Umbilical cord (tissue), 2 donors: ENCODE measurements around the gene TBC1D12. TPM values are rescaled to one million over a fixed set of nuclear protein-coding genes. Genes with fewer than 3 reads are reported as not detected.
"Not testable (repeated sequence)": the region's sequence is repeated elsewhere in the genome, so short reads cannot be mapped to it uniquely, and the experiment has no call there.

Source experiments
- DNase-seq: peaks from one replicate; pipeline ENCODE4 v3.0.0-alpha.2; 2015; ENCODE audit warnings: low spot score
- total RNA-seq: library from RNA; depleted of rRNA; stranded (reverse); fragments of >200 nt; gene quantifications from one replicate; pipeline ENCODE4 v1.2.3, GENCODE V29; 2014; ENCODE audit warnings: low replicate concordance; ENCODE audit not compliant: insufficient read depth

The TBC1D12 gene
- 44.5 TPM for total RNA-seq

GRCh38 chr10:94402204-94402842 is at the start of gene TBC1D12:
TBC1D12 (plus strand) TSS chr10:94402541; CDS start chr10:94402614, 73 bp downstream.
- peak; percentile 98 for DNase-seq

GRCh38 chr10:94353336-94353735 is 49.0 kb upstream of the TBC1D12 start:
- no peak for DNase-seq

GRCh38 chr10:94355841-94356240 is 46.5 kb upstream of the TBC1D12 start:
- no peak for DNase-seq

- no peak for DNase-seq
Measured at GRCh38 chr10:94357193-94357592, 45.1 kb upstream of the TBC1D12 start.

- no peak for DNase-seq
Measured at GRCh38 chr10:94358480-94358879, 43.9 kb upstream of the TBC1D12 start.

- no peak for DNase-seq
Measured at GRCh38 chr10:94361171-94361794, 41.1 kb upstream of the TBC1D12 start.

- DNase-seq, result peak; percentile 96
Measured at GRCh38 chr10:94362360-94363250, 39.7 kb upstream of the TBC1D12 start, which contains the start of gene NOC3L. NOC3L (minus strand) TSS chr10:94362939; CDS start chr10:94362838, 101 bp downstream.

GRCh38 chr10:94363251-94363565 is 39.1 kb upstream of the TBC1D12 start:
- DNase-seq, result no peak

- DNase-seq, result no peak
Measured at GRCh38 chr10:94364482-94364881, 37.9 kb upstream of the TBC1D12 start.

GRCh38 chr10:94366382-94366781 is 36.0 kb upstream of the TBC1D12 start:
- no peak for DNase-seq

GRCh38 chr10:94370501-94370900 is 31.8 kb upstream of the TBC1D12 start:
- no peak for DNase-seq

- no peak for DNase-seq
Measured at GRCh38 chr10:94375374-94375773, 27.0 kb upstream of the TBC1D12 start.

GRCh38 chr10:94376865-94377264 is 25.5 kb upstream of the TBC1D12 start:
- no peak for DNase-seq

GRCh38 chr10:94383530-94383929 is 18.8 kb upstream of the TBC1D12 start:
- DNase-seq, result no peak

GRCh38 chr10:94385733-94386132 is 16.6 kb upstream of the TBC1D12 start:
- not testable (repeated sequence) for DNase-seq

GRCh38 chr10:94392117-94392516 is 10.2 kb upstream of the TBC1D12 start:
- not testable (repeated sequence) for DNase-seq

GRCh38 chr10:94397549-94398370 is 4.6 kb upstream of the TBC1D12 start:
- DNase-seq, result peak; percentile 29

- no peak for DNase-seq
Measured at GRCh38 chr10:94398762-94399161, 3.6 kb upstream of the TBC1D12 start.

GRCh38 chr10:94402843-94403379 is 570 bp downstream of the TBC1D12 start:
- no peak for DNase-seq

GRCh38 chr10:94403380-94404213 is 1.3 kb downstream of the TBC1D12 start:
- DNase-seq, result peak; percentile 74
